Activated T-cell treated with anti-CD3 and anti-CD28 coated beads, Interleukin-2, amount 50 U/mL, for 1 hour (primary cell): ENCODE data around the gene C2.
"Not testable (repeated sequence)": the region's sequence is repeated elsewhere in the genome, so short reads cannot be mapped to it uniquely, and the experiment has no call there.

ENCODE experiments used
- DNase-seq: peaks from one replicate; pipeline ENCODE4 v3.0.0-alpha.2; 2020

Gene C2

GRCh38 chr6:31930962-31931361, 3.4 kb downstream of the C2 start:
- no peak for DNase-seq

- DNase-seq = not testable (repeated sequence)
Measured at GRCh38 chr6:31932137-31932536, 4.6 kb downstream of the C2 start.

GRCh38 chr6:31933537-31933936, 6.0 kb downstream of the C2 start:
- no peak for DNase-seq

DNA sequence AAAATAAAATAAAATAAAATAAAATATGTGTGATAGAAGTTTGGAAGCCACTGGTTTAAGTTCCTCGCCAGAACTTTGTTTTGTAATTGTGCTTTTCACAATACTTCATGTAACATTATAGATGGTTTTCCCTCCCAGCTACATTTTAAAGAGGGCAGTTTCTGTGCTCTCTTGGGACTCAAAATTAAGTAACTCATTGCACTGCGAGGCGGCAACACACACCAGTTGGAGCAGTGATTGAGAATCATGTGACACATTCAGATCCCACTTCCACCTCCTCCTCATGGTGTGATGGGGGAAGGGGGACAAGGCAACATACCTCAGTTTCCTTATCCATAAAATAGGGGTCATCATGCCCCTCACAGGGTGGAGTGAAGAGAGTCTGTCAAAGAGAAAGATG, 7.5 kb downstream of the C2 start:
- DNase-seq = no peak

- DNase-seq = no peak
Measured at GRCh38 chr6:31935823-31936222, 8.3 kb downstream of the C2 start.

- no peak for DNase-seq
Measured at GRCh38 chr6:31940256-31940664, 12.7 kb downstream of the C2 start.

- DNase-seq = no peak
Measured at GRCh38 chr6:31943742-31944141, 16.2 kb downstream of the C2 start.

GRCh38 chr6:31945154-31945506, 17.6 kb downstream of the C2 start:
- no peak for DNase-seq

DNA sequence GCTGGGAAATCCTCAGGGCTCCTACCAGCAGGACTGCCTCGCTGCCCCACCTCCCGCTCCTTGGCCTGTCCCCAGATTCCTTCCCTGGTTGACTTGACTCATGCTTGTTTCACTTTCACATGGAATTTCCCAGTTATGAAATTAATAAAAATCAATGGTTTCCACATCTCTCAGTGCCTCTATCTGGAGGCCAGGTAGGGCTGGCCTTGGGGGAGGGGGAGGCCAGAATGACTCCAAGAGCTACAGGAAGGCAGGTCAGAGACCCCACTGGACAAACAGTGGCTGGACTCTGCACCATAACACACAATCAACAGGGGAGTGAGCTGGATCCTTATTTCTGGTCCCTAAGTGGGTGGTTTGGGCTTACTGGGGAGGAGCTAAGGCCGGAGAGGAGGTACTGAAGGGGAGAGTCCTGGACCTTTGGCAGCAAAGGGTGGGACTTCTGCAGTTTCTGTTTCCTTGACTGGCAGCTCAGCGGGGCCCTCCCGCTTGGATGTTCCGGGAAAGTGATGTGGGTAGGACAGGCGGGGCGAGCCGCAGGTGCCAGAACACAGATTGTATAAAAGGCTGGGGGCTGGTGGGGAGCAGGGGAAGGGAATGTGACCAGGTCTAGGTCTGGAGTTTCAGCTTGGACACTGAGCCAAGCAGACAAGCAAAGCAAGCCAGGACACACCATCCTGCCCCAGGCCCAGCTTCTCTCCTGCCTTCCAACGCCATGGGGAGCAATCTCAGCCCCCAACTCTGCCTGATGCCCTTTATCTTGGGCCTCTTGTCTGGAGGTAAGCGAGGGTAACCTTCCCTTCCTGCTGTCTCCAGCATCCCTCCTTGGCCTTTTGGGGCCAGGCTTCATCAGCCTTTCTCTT, 18.2 kb downstream of the C2 start, which contains the start of gene CFB:
Gene CFB, plus strand, starts transcription at position 589 of the 863 bp plus-strand sequence. Its CDS starts 127 bp downstream, at position 716.
- DNase-seq = no peak

DNA sequence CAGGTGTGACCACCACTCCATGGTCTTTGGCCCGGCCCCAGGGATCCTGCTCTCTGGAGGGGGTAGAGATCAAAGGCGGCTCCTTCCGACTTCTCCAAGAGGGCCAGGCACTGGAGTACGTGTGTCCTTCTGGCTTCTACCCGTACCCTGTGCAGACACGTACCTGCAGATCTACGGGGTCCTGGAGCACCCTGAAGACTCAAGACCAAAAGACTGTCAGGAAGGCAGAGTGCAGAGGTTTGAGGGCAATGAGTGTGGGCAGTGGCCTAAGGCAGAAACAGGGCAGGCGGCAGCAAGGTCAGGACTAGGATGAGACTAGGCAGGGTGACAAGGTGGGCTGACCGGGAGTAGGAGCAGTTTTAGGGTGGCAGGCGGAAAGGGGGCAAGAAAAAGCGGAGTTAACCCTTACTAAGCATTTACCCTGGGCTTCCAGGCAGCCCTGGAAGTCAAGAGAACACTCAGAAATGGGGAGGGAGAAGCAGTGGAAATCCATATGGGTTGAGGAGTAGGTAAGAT, 18.9 kb downstream of the C2 start:
- DNase-seq = no peak

GRCh38 chr6:31947070-31947675, 19.7 kb downstream of the C2 start:
- DNase-seq = no peak

DNA sequence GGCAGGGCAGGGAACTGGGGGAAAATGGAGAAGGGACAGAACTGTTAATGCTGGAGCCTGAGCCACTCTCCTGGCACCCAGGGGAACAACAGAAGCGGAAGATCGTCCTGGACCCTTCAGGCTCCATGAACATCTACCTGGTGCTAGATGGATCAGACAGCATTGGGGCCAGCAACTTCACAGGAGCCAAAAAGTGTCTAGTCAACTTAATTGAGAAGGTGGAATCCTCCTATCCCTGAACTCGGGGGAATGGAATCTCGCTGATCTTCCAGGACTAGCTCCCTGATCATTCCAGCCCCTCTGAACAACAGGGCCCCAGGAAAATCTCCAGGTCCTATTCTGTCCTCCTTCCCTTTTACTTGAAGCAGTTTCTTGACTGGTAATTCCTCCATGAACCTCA, 20.3 kb downstream of the C2 start:
- no peak for DNase-seq

GRCh38 chr6:31948306-31948705, 20.8 kb downstream of the C2 start:
- DNase-seq = no peak

DNA sequence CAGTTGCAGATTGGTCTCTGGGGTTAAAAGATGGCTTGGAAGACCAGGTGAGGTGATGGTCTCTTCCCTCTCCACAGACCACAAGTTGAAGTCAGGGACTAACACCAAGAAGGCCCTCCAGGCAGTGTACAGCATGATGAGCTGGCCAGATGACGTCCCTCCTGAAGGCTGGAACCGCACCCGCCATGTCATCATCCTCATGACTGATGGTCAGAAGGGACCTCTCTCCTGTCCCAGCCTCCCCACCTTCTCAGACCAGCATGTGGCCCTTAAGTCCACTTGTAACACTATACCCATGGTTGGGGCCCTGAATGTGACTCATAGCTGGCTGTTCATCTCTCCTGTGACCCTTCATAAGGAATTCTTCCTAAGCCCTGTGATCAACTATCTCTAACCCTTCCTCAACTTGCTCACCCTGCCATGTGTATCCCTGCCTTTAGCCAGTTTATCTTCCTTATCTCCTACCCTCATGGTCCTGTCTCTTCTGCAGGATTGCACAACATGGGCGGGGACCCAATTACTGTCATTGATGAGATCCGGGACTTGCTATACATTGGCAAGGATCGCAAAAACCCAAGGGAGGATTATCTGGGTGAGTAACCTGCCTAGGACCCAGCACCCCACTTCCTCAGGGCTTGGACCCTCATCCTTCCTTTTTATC, 21.4 kb downstream of the C2 start:
- DNase-seq = no peak

- DNase-seq = no peak
Measured at GRCh38 chr6:31949926-31950548, 22.5 kb downstream of the C2 start.

- peak; percentile 44 for DNase-seq
Measured at GRCh38 chr6:31952140-31952805, 24.8 kb downstream of the C2 start.

DNA sequence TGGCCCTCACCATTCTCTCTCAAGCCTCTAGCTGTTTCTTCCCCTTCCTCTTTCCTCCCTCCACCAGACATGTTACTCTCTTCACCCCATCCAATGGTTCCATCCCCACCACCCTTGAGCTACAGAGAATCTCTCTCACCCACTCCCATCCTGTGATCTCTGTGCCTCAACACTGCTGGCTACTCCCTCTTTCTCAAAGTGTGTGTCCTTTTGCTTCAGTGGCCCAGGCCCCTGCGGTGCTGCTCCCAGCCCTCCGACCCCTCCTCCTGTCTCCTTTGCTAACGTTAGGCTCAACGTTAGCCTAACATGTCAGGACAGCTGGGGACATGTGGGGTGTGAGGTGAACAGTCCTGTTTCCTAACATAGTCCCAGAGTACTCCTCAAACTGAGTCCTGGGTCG, 25.4 kb downstream of the C2 start:
- no peak for DNase-seq

- DNase-seq = no peak
Measured at GRCh38 chr6:31954511-31954910, 27.0 kb downstream of the C2 start.

DNA sequence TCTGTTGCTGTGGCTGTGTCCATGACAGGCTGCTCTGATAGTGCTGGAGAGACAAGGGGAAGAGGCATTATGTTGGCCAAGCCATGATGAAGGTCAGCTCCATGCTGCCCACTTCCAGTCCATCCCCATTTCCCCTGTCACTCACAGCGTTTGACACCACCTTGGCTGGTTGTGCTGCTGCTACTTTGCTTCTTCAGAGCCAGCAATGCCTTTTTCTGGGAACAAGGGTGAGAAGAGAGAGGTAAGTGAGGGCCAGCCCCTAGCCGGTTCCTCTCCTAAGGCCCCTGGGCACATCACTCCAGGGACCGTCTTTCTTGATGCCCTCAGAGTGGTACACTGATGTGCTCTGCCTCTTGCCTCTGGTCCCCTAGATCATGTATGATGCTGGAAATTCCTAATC, 29.3 kb downstream of the C2 start:
- no peak for DNase-seq

GRCh38 chr6:31958412-31958740, 30.9 kb downstream of the C2 start:
- DNase-seq = no peak

DNA sequence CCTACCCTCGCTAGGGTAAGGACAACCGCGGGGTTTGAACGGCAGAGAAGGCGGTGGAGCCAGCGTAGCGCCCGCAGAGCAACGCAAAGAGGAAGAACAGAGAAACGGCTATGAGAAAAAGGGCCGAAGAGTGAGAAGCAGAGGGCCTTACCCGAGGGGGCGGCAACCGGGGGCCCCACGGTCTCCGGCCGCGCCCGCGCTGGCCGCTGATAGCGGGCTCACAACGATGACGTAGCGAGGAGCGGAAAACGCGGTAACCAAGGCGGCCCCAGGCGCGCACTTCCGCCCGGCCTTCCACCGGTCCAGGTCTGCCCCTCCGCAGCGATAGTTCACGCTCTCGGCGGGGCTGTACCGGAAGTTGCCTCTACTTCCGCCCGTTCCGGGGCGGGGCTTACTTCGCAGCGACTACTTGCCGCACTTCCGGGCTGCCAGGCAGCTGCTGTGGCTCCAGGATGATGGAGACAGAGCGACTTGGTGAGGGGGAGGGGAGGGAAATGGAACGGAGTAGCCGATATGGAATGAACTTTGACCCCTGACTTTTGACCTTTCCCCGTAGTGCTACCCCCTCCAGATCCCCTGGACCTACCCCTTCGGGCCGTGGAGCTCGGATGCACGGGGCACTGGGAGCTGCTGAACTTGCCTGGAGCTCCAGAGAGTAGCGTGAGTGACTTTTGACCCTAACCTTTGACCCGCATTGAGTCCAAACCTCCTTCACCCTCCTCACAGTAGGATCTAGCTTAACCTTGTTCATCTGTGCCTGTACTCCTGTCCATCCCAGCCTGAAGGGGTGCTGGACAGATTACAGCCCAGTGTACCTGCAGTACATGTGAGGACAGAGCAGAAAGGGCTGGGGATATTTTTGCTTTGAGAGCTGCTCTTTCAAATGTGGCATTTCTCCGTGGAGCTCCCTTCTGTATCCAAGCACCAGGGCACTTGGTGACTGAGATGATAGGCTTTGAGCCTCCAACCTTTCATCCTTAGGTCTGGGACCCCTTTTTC, 31.5 kb downstream of the C2 start, which contains the start of the genes NELFE and SKIC2:
Gene NELFE, minus strand, starts transcription at position 231 of the 999 bp plus-strand sequence. CDS start 525 bp downstream, outside the sequence.
Gene SKIC2, plus strand, starts transcription at position 435 of the 999 bp plus-strand sequence. Its CDS starts 18 bp downstream, at position 453.
- DNase-seq = peak; percentile 99
